ENCODE results near the gene RPL22. TPM values are rescaled to one million over a fixed set of nuclear protein-coding genes. Genes with fewer than 3 reads are reported as not detected.

Gene RPL22
- total RNA-seq, 3 donors from 2014 or later = 349 to 387 (median 350) TPM

- intact Hi-C loops (cut with DNase I, micrococcal nuclease) = no loop called here
- ATAC-seq = no peak
- no peak for TF ChIP-seq CTCF (IDR thresholded peaks at IDR 0.05)
These were observed 31.7 kb downstream of the RPL22 start for GRCh38 chr1:6167391-6168303.

GRCh38 chr1:6166655-6167390 lies 32.6 kb downstream of the RPL22 start:
- intact Hi-C loops (cut with DNase I, micrococcal nuclease) = no loop called here
- no peaks in the 10 kb centered on the region for H3K4me1 ChIP-seq (ENCODE audit: low read depth)
- H3K9me3 ChIP-seq = no peaks in the 10 kb centered on the region
- H3K4me3 ChIP-seq = no peak overlapping the region
- peak in 1 of 3 donors; percentile 29 for DNase-seq
- ATAC-seq = no peak
- TF ChIP-seq CTCF (IDR thresholded peaks at IDR 0.05) = no peak
- no peaks in the 10 kb centered on the region for H3K36me3 ChIP-seq (ENCODE audit: low read depth)

More at GRCh38 chr1:6167391-6168303, 31.7 kb downstream of the RPL22 start:
- Histone ChIP-seq H3K9me3 (no peaks in the 10 kb centered on the region), H3K36me3 (ENCODE audit: low read depth) (no peaks in the 10 kb centered on the region), H3K4me3 (no peak overlapping the region), H3K4me1 (ENCODE audit: low read depth) (no peaks in the 10 kb centered on the region)
- no peak for DNase-seq

DNA sequence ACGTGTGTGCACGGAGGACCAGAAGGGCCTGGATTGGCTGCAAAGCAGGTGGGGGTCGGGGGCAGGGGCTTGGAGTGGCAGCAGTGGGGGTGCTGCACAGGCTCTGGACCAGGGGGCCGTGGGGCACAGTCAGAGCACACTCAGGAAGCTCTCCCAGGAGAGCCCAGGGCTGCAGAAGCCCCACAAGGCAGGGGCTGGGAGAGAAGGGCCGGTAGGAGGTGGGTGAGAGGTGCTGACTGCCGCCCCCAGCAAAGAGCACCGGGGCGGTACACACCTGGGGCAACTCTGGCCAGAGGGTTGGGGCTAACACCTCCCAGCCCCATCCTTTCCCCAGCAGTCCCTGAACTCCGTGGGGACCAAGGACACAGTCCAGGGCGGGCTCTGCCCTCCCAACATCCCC lies 33.2 kb downstream of the RPL22 start:
- TF ChIP-seq CTCF (IDR thresholded peaks at IDR 0.05) = no peak
- no peaks in the 10 kb centered on the region for H3K36me3 ChIP-seq (ENCODE audit: low read depth)
- H3K9me3 ChIP-seq = no peaks in the 10 kb centered on the region
- no peak for ATAC-seq
- no peak overlapping the region for H3K4me3 ChIP-seq
- H3K4me1 ChIP-seq (ENCODE audit: low read depth) = no peaks in the 10 kb centered on the region
- DNase-seq = no peak
- intact Hi-C loops (cut with DNase I, micrococcal nuclease) = no loop called here

- TF ChIP-seq CTCF (IDR thresholded peaks at IDR 0.05) = no peak
- no peaks in the 10 kb centered on the region for H3K4me1 ChIP-seq (ENCODE audit: low read depth)
- ATAC-seq = no peak
- intact Hi-C loops (cut with DNase I, micrococcal nuclease) = no loop called here
- no peaks in the 10 kb centered on the region for H3K9me3 ChIP-seq
- DNase-seq = no peak
- no peak overlapping the region for H3K4me3 ChIP-seq
- no peaks in the 10 kb centered on the region for H3K36me3 ChIP-seq (ENCODE audit: low read depth)
These were observed 33.9 kb downstream of the RPL22 start for GRCh38 chr1:6165441-6165985.

GRCh38 chr1:6165027-6165426 lies 34.4 kb downstream of the RPL22 start:
- no peak for TF ChIP-seq CTCF (IDR thresholded peaks at IDR 0.05)
- DNase-seq = no peak
- Histone ChIP-seq H3K4me3 (no peak overlapping the region), H3K9me3 (no peaks in the 10 kb centered on the region), H3K36me3 (ENCODE audit: low read depth) (no peaks in the 10 kb centered on the region), H3K4me1 (ENCODE audit: low read depth) (no peaks in the 10 kb centered on the region)
- ATAC-seq = no peak
- intact Hi-C loops (cut with DNase I, micrococcal nuclease) = no loop called here
